Measurements from ENCODE around the gene MTMR6.

DNA sequence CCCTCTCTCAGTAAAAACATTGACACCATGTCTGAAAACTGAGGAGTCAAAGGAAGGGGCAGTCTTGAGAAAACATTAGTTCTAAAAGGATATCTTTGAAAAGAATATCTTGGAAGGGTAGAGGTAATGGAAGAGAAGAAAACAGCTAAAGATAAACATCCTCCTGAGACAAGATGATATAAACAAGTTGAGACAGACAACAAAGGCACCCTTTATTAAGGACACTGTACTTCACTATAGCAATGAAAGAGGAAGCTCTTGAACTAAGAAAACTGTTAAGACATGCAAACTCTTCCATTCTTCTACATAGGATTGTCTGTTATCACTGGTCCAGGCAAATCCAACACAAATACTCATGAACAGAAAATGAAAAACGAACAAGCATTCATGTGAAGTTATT lies 46.3 kb downstream of the MTMR6 start:
- TF ChIP-seq, protein P1, sequence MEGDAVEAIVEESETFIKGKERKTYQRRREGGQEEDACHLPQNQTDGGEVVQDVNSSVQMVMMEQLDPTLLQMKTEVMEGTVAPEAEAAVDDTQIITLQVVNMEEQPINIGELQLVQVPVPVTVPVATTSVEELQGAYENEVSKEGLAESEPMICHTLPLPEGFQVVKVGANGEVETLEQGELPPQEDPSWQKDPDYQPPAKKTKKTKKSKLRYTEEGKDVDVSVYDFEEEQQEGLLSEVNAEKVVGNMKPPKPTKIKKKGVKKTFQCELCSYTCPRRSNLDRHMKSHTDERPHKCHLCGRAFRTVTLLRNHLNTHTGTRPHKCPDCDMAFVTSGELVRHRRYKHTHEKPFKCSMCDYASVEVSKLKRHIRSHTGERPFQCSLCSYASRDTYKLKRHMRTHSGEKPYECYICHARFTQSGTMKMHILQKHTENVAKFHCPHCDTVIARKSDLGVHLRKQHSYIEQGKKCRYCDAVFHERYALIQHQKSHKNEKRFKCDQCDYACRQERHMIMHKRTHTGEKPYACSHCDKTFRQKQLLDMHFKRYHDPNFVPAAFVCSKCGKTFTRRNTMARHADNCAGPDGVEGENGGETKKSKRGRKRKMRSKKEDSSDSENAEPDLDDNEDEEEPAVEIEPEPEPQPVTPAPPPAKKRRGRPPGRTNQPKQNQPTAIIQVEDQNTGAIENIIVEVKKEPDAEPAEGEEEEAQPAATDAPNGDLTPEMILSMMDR (IDR thresholded peaks at IDR 0.05): no peak
- TF ChIP-seq POLR2A (IDR thresholded peaks at IDR 0.05): no peak
